ENCODE measurements around the gene PJVK. TPM values are rescaled to one million over a fixed set of nuclear protein-coding genes. Genes with fewer than 3 reads are reported as not detected.

The PJVK gene
- total and polyA plus RNA-seq, 2 of the 13 experiments (the other 11 are each of a cell fraction or from before 2014, with no cell fraction given) = 1.2 to 2.6 TPM

DNA sequence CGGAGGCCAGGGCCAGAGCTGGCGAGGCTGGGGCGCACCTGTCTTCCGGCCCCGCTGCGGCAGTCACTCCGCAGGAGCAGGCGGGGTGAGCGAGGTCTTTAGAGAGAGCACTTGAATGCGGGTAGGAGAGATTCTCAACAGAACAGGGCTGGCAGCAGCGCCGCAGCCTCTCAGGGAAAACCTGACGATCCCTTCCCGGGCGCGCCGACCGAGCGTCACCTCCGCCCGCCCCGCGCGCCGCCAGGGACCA, 729 bp upstream of the PJVK start (continued):
- TF ChIP-seq HES4 (CRISPR knock-in tag; IDR thresholded peaks at IDR 0.05; ENCODE audit: borderline replicate concordance) = no peak; the same call in 1 of the 2 replicates
- TF ChIP-seq RFXANK (CRISPR knock-in tag; IDR thresholded peaks at IDR 0.05) = no peak
- no peak for TF ChIP-seq RORA (CRISPR knock-in tag; IDR thresholded peaks at IDR 0.05)
- TF ChIP-seq ZNF12 (CRISPR knock-in tag; IDR thresholded peaks at IDR 0.05) = no peak
- TF ChIP-seq, protein P1, sequence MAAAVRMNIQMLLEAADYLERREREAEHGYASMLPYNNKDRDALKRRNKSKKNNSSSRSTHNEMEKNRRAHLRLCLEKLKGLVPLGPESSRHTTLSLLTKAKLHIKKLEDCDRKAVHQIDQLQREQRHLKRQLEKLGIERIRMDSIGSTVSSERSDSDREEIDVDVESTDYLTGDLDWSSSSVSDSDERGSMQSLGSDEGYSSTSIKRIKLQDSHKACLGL (CRISPR knock-in tag; IDR thresholded peaks at IDR 0.05) = peak; percentile 42; the same call in 1 of the 2 replicates
- peak; percentile 49; the same call in 1 of the 2 replicates for TF ChIP-seq ZNF777 (CRISPR knock-in tag; IDR thresholded peaks at IDR 0.05)
- no peak for TF ChIP-seq HDAC6 (IDR thresholded peaks at IDR 0.05; ENCODE audit: low read depth, low read length)
- 0 out of 2 replicates have a peak, but pooled peaks have one; percentile 46 for TF ChIP-seq KMT2B (CRISPR knock-in tag; IDR thresholded peaks at IDR 0.05)
- TF ChIP-seq RBM39 (IDR thresholded peaks at IDR 0.05; ENCODE audit: low read depth, low read length, poor library complexity, severe bottlenecking) = no peak
- no peak for TF ChIP-seq ZNF234 (CRISPR knock-in tag; conservative IDR thresholded peaks at IDR 0.05)
- no peak for TF ChIP-seq ZNF773 (CRISPR knock-in tag; IDR thresholded peaks at IDR 0.05; ENCODE audit: borderline replicate concordance)
- TF ChIP-seq ZNF780A (CRISPR knock-in tag; IDR thresholded peaks at IDR 0.05) = no peak
- peak; percentile 27; the same call in 1 of the 2 replicates for TF ChIP-seq GABPA (IDR thresholded peaks at IDR 0.05; ENCODE audit: low read depth, low read length)
- TF ChIP-seq GABPA (CRISPR knock-in tag; IDR thresholded peaks at IDR 0.05; ENCODE audit: low read depth) = 0 out of 2 replicates have a peak, but pooled peaks have one; percentile 35
- TF ChIP-seq ARNTL (CRISPR knock-in tag; IDR thresholded peaks at IDR 0.05) = no peak
- TF ChIP-seq ZNF446 (CRISPR knock-in tag; IDR thresholded peaks at IDR 0.05) = peak; percentile 71
- no peak for TF ChIP-seq MAFF (IDR thresholded peaks at IDR 0.05; ENCODE audit: low read depth, low read length)
- TF ChIP-seq, protein P2, sequence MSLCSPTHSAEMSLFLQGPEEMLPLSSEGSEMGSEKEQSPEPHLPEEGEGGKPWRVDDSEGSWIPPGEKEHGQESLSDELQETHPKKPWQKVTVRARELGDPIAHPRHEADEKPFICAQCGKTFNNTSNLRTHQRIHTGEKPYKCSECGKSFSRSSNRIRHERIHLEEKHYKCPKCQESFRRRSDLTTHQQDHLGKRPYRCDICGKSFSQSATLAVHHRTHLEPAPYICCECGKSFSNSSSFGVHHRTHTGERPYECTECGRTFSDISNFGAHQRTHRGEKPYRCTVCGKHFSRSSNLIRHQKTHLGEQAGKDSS (CRISPR knock-in tag; IDR thresholded peaks at IDR 0.05; ENCODE audit: borderline replicate concordance, low read depth) = peak; percentile 16; the same call in 1 of the 2 replicates
- TF ChIP-seq, protein P3, sequence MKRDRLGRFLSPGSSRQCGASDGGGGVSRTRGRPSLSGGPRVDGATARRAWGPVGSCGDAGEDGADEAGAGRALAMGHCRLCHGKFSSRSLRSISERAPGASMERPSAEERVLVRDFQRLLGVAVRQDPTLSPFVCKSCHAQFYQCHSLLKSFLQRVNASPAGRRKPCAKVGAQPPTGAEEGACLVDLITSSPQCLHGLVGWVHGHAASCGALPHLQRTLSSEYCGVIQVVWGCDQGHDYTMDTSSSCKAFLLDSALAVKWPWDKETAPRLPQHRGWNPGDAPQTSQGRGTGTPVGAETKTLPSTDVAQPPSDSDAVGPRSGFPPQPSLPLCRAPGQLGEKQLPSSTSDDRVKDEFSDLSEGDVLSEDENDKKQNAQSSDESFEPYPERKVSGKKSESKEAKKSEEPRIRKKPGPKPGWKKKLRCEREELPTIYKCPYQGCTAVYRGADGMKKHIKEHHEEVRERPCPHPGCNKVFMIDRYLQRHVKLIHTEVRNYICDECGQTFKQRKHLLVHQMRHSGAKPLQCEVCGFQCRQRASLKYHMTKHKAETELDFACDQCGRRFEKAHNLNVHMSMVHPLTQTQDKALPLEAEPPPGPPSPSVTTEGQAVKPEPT (CRISPR knock-in tag; IDR thresholded peaks at IDR 0.05; ENCODE audit: low read depth) = no peak
